Measurements from ENCODE around the gene USP5. TPM values are rescaled to one million over a fixed set of nuclear protein-coding genes. Genes with fewer than 3 reads are reported as not detected.
A peak's percentile ranks its signal among the peaks of the same experiment; 100 is the strongest.

USP5 gene
- total and polyA plus RNA-seq, 2 of the 8 experiments (the other 6 are each of a cell fraction or from before 2014, with no cell fraction given) = 66.5 to 148 TPM

DNA sequence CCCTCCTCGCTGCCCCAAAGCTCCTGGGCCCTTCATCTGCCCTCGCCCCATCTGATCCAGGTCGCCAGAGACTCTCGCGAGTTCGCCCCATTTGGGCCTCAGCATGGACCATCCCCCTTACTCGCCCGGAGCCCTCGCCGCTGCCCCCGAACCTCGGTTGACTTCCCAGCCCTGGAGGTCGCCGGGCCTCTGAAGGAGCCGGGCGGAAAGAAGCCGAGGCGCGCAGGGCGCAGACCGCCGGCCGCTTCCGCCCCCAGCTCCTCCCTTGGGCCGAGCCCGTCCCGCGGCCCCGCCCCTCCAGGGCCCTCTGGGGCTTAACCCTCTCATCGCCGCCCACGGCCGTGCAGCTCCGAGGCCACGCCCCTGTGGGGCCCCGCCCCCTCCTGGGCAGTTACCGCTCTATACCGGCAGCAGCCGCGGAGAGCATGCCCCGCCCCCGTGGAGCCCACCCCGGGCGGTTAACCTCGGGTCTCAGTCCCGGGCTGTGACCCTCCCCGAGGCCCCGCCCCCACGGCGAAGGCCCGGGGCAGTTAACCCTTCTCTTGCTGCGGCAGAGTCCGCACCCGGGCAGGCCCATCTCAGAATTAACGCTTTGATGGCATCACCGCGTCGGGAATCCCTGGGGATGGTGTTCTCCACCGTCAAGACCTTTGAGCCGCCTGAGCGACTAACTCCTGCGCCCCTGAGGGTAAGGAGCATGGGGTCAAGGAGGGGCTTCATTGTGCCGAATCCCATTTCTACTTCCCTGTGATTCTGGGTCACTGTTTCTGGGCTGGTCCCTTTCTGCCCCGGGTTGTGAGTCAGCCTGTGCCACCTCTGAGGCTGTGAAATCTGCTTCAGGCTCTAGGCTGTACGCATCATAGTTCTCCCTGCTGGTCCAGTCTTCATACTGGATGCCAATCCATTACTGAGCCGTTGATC lies 21.4 kb downstream of the USP5 start, which contains the start of gene SPSB2 (continued):
- TF ChIP-seq, protein P1, sequence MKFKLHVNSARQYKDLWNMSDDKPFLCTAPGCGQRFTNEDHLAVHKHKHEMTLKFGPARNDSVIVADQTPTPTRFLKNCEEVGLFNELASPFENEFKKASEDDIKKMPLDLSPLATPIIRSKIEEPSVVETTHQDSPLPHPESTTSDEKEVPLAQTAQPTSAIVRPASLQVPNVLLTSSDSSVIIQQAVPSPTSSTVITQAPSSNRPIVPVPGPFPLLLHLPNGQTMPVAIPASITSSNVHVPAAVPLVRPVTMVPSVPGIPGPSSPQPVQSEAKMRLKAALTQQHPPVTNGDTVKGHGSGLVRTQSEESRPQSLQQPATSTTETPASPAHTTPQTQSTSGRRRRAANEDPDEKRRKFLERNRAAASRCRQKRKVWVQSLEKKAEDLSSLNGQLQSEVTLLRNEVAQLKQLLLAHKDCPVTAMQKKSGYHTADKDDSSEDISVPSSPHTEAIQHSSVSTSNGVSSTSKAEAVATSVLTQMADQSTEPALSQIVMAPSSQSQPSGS (IDR thresholded peaks at IDR 0.05; ENCODE audit: low read length) = no peak
- TF ChIP-seq EP300 (IDR thresholded peaks at IDR 0.05; ENCODE audit: borderline replicate concordance in 1 of 2, low read depth in 2 of 2, low read length in 2 of 2) = peak in 1 of 2 experiments; percentile 52; a peak in 1 of 3 replicates
- TF ChIP-seq BRCA1 (IDR thresholded peaks at IDR 0.05; ENCODE audit: low read depth, low read length) = no peak
- no peak for TF ChIP-seq YY1 (IDR thresholded peaks at IDR 0.05; ENCODE audit: low read depth, low read length)
- TF ChIP-seq SIN3A (conservative IDR thresholded peaks at IDR 0.05 in 1 of 2, IDR thresholded peaks at IDR 0.05 in 1 of 2; ENCODE audit: low read depth in 1 of 2, low read length in 2 of 2) = no peak; a peak in 1 of 4 replicates
- TF ChIP-seq MAFK (IDR thresholded peaks at IDR 0.05; ENCODE audit: low read depth, low read length) = no peak
- no peak for TF ChIP-seq POLR2A (IDR thresholded peaks at IDR 0.05; ENCODE audit: control extremely low read depth in 1 of 2, low read depth in 2 of 2, low read length in 2 of 2)
- TF ChIP-seq, protein P2, sequence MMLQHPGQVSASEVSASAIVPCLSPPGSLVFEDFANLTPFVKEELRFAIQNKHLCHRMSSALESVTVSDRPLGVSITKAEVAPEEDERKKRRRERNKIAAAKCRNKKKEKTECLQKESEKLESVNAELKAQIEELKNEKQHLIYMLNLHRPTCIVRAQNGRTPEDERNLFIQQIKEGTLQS (IDR thresholded peaks at IDR 0.05; ENCODE audit: insufficient read depth, low read depth, low read length) = no peak
- TF ChIP-seq GTF2F1 (IDR thresholded peaks at IDR 0.05; ENCODE audit: borderline replicate concordance, low read depth, low read length) = no peak
- no peak for TF ChIP-seq SRF (IDR thresholded peaks at IDR 0.05; ENCODE audit: low read depth, low read length)
- peak; percentile 28 for TF ChIP-seq NANOG (IDR thresholded peaks at IDR 0.05; ENCODE audit: insufficient read depth, low read depth, low read length, poor library complexity, severe bottlenecking)
- peak; percentile 86 for TF ChIP-seq SP1 (IDR thresholded peaks at IDR 0.05; ENCODE audit: low read depth, low read length)
- no peak for TF ChIP-seq TEAD4 (IDR thresholded peaks at IDR 0.05; ENCODE audit: low read depth, low read length)
- TF ChIP-seq SIRT6 (IDR thresholded peaks at IDR 0.05; ENCODE audit: low read length) = no peak
- no peak for TF ChIP-seq CEBPB (IDR thresholded peaks at IDR 0.05; ENCODE audit: low read depth, low read length)
- peak; percentile 68 for TF ChIP-seq CREB1 (IDR thresholded peaks at IDR 0.05)
- TF ChIP-seq BCL11A (IDR thresholded peaks at IDR 0.05; ENCODE audit: low read depth in 2 of 2, low read length in 2 of 2) = peak in 1 of 2 experiments; percentile 36
- TF ChIP-seq CHD1 (IDR thresholded peaks at IDR 0.05; ENCODE audit: low read depth, low read length) = no peak
- no peak for TF ChIP-seq EZH2 (IDR thresholded peaks at IDR 0.05; ENCODE audit: low read depth, low read length, severe bottlenecking)
- TF ChIP-seq CBX5 (IDR thresholded peaks at IDR 0.05; ENCODE audit: low read depth, low read length) = no peak
- TF ChIP-seq, protein P3, sequence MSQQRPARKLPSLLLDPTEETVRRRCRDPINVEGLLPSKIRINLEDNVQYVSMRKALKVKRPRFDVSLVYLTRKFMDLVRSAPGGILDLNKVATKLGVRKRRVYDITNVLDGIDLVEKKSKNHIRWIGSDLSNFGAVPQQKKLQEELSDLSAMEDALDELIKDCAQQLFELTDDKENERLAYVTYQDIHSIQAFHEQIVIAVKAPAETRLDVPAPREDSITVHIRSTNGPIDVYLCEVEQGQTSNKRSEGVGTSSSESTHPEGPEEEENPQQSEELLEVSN (IDR thresholded peaks at IDR 0.05) = no peak

Measured in H1 (cell line).